C1 segment of cervical spinal cord (tissue), 14 donors: Measurements from ENCODE around the gene ZFPM1.
A peak's percentile ranks its signal among the peaks of the same experiment; 100 is the strongest.

Experiments
- DNase-seq, 14 donors: peaks; one replicate each; lab custom pipeline; 2025; lab: John Stamatoyannopoulos, UW

Gene ZFPM1

DNA sequence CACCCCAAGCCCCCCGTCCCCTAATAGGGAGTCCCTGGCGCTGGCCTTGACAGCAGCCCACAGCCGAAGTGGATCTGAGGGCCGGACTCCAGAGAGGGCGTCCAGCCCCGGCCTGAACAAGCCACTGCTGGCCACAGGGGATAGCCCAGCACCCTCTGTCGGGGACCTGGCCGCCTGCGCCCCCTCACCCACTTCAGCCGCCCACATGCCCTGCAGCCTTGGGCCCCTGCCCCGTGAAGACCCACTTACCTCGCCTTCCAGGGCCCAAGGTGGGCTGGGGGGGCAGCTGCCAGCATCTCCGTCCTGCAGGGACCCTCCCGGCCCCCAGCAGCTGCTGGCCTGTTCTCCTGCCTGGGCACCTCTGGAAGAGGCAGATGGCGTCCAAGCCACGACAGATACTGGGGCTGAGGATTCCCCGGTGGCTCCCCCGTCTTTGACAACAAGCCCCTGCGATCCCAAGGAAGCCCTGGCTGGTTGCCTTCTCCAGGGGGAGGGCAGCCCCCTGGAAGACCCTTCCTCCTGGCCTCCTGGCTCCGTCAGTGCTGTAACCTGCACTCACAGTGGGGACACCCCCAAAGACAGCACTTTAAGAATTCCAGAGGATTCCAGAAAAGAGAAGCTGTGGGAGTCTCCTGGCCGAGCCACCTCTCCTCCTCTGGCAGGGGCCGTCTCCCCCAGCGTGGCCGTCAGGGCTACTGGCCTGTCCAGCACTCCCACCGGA lies 19.3 kb upstream of the ZFPM1 start:
- DNase-seq, result no peak

DNA sequence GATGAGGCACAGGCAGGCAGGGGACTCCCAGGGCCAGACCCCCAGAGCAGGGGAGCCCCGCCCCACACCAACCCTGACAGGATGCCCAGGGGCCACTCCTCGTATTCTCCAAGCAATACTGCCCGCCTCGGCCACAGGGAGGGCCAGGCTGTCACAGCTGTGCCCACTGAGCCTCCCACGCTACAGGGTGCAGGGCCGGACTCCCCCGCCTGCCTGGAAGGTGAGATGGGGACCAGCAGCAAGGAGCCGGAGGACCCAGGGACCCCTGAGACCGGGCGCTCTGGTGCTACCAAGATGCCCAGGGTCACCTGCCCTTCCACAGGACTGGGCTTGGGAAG lies 18.8 kb upstream of the ZFPM1 start:
- DNase-seq, result no peak

DNA sequence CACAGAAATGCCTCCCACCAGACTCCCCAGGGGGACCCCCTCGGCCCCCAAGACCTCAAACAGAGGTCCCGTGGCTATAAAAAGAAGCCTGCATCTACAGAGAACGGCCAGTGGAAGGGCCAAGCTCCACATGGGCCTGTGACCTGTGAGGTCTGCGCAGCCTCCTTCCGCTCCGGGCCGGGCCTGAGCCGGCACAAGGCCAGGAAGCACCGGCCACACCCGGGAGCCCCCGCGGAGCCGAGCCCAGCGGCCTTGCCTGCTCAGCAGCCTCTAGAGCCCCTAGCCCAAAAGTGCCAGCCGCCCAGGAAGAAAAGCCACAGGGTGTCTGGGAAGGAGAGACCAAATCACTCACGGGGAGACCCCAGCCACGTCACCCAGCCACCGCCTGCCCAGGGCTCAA lies 18.3 kb upstream of the ZFPM1 start:
- DNase-seq, result no peak

DNA sequence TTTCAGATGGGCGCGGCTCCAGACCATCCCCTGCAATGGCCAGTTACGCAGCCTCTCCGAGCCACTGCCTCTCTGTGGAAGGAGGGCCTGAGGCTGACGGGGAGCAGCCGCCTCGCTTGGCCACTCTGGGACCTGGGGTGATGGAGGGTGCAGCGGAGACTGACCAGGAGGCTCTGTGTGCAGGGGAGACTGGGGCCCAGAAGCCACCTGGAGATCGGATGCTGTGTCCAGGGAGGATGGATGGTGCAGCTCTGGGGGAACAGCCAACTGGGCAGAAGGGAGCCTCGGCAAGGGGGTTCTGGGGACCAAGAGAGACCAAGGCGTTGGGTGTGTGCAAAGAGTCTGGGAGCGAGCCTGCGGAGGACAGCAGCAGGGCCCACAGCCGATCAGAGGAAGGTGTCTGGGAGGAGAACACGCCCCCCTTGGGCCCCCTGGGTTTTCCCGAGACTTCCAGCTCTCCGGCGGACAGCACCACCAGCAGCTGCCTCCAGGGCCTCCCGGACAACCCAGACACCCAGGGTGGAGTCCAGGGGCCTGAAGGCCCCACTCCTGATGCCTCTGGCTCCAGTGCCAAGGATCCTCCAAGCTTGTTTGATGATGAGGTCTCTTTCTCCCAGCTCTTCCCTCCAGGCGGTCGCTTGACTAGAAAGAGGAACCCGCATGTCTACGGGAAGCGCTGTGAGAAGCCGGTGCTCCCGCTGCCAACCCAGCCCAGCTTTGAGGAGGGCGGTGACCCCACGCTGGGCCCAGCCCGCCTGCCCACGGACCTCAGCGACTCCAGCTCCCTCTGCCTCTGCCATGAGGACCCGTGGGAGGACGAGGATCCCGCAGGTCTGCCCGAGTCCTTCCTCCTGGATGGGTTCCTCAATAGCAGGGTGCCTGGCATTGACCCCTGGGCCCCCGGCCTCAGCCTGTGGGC lies 17.4 kb upstream of the ZFPM1 start:
- no peak for DNase-seq

DNA sequence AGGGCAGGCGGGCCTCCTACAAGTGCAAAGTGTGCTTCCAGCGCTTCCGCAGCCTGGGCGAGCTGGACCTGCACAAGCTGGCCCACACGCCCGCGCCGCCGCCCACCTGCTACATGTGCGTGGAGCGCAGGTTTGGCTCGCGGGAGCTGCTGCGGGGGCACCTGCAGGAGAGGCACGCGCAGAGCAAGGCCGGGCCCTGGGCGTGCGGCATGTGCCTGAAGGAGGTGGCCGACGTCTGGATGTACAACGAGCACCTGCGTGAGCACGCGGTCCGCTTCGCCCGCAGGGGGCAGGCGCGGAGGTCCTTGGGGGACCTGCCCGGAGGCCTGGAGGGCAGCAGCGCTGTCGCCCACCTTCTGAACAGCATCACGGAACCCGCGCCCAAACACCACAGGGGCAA lies 16.3 kb upstream of the ZFPM1 start:
- no peak for DNase-seq

DNA sequence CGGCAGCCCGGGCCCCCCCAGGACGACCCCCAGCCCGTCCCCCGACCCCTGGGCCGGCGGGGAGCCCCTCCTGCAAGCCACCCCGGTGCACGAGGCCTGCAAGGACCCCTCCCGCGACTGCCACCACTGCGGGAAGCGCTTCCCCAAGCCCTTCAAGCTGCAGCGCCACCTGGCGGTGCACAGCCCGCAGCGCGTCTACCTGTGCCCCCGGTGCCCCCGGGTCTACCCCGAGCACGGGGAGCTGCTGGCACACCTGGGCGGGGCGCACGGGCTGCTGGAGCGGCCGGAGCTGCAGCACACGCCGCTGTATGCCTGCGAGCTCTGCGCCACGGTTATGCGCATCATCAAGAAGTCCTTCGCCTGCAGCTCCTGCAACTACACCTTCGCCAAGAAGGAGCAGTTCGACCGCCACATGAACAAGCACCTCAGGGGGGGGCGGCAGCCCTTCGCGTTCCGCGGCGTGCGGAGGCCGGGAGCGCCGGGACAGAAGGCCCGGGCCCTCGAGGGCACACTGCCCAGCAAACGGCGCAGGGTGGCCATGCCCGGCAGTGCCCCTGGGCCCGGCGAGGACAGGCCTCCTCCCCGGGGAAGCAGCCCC lies 15.6 kb upstream of the ZFPM1 start:
- DNase-seq, result peak in 3 of 14 donors; percentile 13 to 37 (median 29)

DNA sequence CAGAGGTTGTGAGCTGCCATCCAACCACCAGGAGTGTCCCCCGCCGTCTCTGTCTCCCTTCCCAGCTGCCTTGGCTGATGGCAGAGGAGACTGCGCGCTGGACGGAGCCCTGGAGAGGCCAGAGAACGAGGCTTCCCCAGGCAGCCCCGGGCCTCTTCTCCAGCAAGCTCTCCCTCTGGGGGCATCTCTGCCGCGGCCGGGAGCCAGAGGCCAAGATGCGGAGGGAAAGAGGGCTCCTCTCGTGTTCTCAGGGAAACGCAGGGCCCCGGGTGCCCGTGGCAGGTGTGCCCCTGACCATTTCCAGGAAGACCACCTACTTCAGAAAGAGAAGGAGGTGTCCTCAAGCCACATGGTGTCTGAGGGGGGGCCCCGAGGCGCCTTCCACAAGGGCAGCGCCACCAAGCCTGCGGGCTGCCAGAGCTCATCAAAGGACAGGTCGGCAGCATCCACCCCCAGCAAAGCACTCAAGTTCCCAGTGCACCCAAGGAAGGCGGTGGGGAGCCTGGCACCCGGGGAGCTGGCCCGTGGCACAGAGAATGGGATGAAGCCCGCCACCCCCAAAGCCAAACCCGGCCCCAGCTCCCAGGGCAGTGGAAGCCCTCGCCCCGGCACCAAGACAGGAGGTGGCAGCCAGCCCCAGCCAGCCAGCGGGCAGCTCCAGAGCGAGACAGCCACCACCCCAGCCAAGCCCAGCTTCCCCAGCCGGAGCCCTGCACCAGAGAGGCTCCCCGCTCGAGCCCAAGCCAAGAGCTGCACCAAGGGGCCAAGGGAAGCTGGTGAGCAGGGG lies 14.8 kb upstream of the ZFPM1 start:
- no peak for DNase-seq

DNA sequence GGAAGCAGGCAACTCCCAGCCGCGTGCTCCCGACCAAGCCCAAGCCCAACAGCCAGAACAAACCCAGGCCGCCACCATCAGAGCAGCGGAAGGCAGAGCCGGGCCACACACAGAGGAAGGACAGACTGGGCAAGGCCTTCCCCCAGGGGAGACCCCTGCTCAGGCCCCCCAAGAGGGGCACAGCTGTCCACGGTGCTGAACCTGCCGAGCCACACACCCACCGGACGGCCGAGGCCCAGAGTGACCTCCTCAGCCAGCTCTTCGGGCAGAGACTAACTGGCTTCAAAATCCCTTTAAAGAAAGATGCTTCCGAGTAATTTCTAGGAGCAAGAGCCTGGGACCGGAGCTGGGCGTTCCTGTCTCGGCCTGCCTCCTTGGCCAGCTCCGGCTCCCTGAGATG lies 14.1 kb upstream of the ZFPM1 start:
- DNase-seq, result no peak

DNA sequence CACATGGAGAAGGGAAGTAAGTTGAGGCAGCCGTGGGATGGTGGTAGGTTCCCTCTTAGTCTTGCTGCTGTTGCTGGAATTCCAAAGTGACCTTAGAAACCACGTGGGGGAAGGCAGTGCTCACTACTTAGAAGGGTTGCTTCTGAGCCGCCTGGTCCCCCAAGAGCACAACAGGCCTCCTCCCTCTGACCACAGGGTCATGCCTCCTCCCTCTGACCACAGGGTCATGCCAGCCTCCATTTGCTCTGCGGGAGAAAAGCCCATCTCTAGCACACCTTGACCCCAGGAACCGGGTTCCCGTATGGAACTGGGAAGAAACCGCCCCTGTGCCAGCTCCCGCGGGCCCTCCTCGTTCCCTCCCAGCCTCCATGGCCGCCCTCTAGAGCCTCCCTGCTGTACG lies 13.4 kb upstream of the ZFPM1 start:
- DNase-seq, result no peak

DNA sequence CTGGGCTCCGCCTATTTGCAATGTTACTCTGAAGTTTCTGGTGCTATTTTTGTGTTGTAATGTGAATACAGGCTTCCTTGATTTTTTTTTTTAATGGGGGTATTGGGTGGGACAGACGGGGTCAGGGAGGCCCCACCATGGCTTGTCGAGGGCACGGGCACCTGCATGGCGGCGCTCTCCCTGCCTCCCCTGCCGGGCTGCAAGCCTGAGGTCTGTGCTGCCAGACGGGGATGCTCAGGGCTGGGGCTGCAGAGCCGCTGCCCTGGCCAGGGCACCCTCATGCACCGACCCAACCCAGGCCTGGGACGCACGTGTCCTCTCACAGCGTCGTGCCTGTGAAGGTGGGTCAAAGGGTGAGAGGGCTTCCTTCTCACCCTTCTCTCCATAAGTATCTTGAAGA lies 13.0 kb upstream of the ZFPM1 start:
- DNase-seq, result no peak

DNA sequence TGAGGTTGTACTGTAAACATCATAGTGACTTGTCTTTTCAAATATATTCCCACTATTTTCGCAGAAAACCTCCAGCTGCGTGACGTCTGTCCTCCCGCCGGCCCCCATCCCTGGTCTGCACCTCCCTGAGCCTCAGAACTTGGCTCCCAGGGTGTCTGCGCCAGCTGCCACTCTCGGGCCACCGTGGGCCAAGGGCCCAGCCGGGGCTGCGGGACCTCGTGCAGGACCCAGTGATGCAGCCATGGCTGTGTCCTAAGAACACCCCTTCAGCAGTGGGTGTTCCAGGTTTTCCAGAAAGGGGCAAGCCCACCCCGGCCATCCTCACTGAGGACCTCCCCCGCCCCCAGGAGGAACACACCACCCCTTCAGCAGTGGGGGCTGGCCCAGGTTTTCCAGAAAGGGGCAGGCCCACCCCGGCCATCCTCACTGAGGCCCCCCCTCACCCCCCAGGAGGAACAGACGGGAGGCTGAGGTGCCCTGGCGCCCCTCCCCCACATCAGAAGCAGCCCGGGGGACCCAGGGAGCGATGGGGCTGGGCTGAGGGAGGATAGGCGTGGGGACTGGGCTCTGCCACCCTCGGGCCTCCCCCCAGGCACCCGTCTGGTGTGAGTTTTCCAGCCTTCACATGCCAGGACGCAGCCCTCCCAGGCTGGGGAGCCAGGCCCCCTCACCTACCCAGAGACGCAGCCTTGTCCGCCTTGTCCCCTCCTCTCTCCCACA lies 12.2 kb upstream of the ZFPM1 start:
- no peak for DNase-seq

DNA sequence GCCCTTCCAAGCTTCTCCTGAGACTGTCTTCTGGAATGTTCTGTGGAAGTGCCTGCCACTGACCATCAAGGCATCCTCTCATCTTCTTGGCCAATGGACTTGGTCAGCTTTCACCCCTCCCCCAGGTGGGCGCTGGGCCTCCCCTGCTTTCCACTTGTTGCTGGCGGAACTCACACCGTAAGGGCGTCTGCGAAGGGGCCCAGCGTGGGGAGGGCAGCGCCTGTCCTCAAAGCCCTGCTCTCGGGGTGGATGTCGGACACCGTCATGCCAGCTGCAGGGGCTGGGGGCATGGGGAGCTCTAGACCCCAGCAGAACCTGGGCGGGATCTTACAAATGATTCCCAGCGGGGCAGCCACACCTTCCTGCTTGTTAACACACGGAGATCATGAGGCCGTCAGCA lies 11.6 kb upstream of the ZFPM1 start:
- no peak for DNase-seq

DNA sequence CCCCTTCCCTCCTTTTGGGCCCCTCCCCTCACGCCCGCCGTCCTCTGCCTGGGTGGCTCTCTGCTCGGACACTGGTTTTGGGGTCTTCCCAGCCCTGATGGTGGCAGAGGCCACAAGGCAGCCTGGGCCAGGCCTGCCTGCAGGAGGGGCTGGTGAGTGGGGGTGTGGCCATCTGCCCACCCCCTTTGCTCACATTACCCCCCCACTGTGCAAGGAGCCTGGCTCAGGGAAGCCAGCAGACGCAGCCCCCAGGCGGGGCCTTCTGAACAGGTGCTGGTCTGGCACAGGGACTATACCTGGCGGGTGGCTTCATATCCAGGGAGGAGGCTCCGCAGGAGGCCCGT lies 10.7 kb upstream of the ZFPM1 start:
- no peak for DNase-seq

DNA sequence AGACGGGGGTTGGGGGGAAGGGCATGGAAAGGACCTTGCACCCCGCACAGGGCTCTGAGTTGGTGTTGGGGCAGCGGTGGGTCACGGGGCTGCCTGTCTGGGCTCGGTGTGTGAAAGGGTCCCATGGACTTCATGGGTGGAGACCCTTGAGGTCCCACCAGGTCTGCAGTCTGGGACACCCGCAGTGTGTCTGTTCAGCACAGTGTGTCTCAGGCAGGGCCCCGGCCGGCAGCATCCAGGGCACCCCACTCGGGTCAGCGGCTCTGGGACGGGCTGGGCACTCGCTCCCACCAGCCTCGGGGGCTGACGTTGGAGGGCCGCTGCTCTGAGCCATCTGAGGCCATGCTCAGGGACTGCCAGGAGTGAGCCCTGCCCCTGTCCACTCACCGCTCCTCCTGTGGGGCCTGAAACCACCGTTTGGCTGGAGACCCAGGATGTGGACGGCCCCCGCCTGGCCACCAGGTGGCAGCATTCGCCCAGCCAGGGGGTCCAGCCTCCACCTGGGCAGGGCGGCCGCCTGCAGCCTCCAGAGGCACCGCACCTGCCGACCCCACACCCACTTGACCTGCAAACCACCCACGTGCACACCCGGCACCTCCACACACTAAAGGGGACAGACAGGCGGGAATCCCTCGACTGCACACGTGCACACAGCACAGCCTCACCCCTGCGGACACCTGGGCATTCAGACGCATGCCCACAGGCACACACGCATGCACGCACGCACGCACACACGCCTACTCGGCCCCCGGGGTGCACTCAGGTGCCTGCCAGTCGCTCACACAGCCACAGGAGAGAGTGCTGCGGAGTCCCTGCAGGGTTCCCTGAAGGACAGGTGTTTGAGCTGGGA lies 10.1 kb upstream of the ZFPM1 start:
- DNase-seq, result peak in 11 of 14 donors; percentile 14 to 63 (median 34)

DNA sequence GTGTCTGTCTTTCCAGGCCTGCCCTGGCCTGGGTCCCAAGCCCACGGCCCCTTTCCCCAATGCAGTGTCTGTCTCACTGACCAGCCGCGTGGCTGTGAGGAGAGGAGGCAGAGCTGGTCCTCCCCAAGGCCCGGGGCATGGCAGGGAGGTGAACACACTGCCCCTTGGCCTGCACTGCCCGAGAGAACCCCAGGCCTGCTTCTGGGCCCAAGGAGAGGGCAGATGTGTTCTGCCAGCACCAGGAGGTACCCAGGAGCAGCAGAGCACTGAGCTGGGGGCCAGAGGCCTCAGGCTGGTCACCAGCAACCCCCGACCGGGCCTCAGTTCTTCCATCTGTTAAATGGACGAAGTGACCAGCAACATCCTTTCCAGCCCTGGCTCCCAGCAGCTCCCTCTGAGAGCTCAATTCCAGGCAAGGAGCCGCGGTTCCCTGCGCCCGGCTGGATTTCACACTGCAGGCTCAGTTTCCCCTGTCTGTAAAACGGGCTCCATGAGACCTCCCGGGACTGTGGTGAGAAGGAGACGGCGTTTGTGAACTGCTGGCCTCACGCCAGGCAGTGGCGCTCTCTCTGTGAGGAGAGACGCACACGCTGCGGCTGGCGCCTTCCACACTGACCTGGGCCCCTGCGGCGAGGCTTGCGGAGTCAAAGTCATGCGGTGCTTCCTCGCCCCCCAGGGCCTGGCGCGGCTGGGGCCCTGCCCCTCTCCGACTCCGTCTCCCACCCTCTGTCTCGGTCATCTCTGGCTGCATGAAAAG lies 8.1 kb upstream of the ZFPM1 start:
- peak in 1 of 14 donors; percentile 20 for DNase-seq

DNA sequence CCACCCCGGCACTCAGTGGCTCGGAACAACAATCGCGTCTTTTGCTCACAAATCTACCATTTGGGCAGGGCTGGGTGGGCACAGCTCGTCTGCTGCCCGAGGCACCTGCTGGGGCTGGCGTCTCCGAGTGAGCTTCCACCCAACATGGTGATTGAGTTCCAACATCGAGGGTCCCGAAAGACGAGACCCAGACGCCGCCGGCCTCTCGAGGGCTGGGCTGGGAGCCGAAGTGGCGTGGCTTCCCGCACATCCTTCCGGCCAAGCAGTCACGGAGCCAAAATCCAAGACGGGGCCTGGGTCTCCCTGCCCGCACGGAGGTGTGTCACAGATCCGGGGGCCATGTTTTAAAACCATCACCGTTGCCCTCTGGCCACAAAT lies 7.5 kb upstream of the ZFPM1 start:
- DNase-seq, result no peak

DNA sequence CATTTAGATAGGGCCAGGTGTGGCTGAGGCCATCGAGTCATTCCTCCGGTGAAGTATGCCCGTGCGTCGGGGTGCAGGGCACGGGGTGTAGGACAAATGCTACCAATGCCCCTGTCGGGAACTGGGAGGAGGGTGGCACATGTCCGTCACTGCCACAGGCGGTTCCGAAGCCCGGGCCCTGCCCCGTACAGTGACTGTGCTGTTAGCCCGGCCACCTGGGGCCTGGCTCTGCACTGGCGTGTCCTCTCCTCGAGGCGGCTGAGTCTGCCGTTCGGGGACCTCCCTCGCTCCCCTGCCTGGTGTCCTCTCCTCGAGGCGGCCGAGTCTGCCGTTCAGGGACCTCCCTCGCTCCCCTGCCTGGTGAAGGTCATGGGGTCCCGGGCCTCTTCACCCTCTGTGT lies 7.0 kb upstream of the ZFPM1 start:
- DNase-seq, result no peak

DNA sequence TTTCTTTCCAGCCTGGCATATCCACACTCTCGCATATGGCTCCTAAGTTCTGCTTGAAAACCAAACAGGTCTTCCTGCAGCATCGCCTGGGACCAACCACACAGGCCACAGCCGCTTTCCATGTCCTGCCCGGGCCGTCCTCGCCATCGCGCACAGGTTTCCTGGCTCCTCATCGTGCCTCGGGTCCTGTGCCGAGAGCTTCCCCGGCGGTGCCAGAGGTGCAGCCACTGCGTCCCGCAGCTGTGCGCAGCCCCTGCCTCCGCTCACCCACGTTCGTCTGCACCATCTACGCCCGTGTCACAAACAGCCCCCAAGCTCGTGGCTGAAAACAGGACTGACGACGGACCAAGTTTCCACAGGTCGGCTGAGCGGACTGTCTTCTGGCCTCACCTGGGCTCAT lies 6.3 kb upstream of the ZFPM1 start:
- DNase-seq, result no peak

DNA sequence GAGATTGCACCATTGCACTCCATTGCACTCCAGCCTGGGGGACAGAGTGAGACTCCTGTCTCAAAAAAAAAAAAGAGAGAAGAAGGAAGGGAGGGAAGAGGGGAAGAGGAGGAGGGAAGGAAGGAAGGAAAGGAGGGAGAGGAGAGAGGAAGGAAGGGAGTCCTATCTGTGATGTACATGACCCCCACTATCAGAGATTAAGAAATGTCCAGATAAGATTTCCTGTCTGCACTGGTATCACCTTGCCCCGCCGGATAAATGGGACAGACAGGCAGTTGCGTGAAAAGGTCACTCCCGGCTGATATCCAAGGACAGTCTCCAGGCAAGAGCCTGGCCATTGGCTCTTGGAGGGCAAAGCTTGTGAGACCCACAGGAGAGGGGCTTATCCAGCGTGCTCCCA lies 5.2 kb upstream of the ZFPM1 start:
- DNase-seq, result no peak
